ENCODE data around the gene IGFBP6. TPM values are rescaled to one million over a fixed set of nuclear protein-coding genes. Genes with fewer than 3 reads are reported as not detected.

Gene IGFBP6
- total RNA-seq, 1 experiment from 2014 or later: 7.3 TPM

GRCh38 chr12:53058674-53059433 is 38.6 kb upstream of the IGFBP6 start:
- POLR2A ChIA-PET (ENCODE audit: low non-redundant PET): no interaction called here
- BruUV-seq (replicated peaks): no TSS peak
- CTCF ChIA-PET: no interaction called here

GRCh38 chr12:53059434-53060063 is 37.9 kb upstream of the IGFBP6 start:
- intact Hi-C loops (cut with micrococcal nuclease; ENCODE audit: unreplicated experiment): no loop called here
- POLR2A ChIA-PET (ENCODE audit: low non-redundant PET): no interaction called here
- Histone ChIP-seq H3K36me3 (ENCODE audit: insufficient read depth, low read length, poor library complexity, severe bottlenecking) (no peaks in the 10 kb centered on the region), H3K27me3 (replicated peaks; ENCODE audit: insufficient read depth, low read depth, low read length, poor library complexity) (no peaks in the 10 kb centered on the region), H3K4me1 (ENCODE audit: insufficient read depth, low read length, poor library complexity, severe bottlenecking) (peaks cover 5% of the 10 kb centered on the region), H3K9me3 (ENCODE audit: low read depth, low read length, poor library complexity, severe bottlenecking) (no peaks in the 10 kb centered on the region), H3K27ac (ENCODE audit: low read depth, low read length, poor library complexity, severe bottlenecking) (no peak overlapping the region), H3K4me3 (ENCODE audit: low read depth, low read length, poor library complexity, severe bottlenecking) (no peak overlapping the region)
- BruUV-seq (replicated peaks): no TSS peak
- DNase-seq (ENCODE audit: low spot score): no peak
- CTCF ChIA-PET: no interaction called here
- TF ChIP-seq CTCF (conservative IDR thresholded peaks at IDR 0.05; ENCODE audit: low read depth, low read length): no peak

More at GRCh38 chr12:53058674-53059433, 38.6 kb upstream of the IGFBP6 start:
- Histone ChIP-seq H3K4me1 (ENCODE audit: insufficient read depth, low read length, poor library complexity, severe bottlenecking) (peaks cover 8% of the 10 kb centered on the region), H3K9me3 (ENCODE audit: low read depth, low read length, poor library complexity, severe bottlenecking) (no peaks in the 10 kb centered on the region), H3K27ac (ENCODE audit: low read depth, low read length, poor library complexity, severe bottlenecking) (no peak overlapping the region), H3K36me3 (ENCODE audit: insufficient read depth, low read length, poor library complexity, severe bottlenecking) (no peaks in the 10 kb centered on the region), H3K4me3 (ENCODE audit: low read depth, low read length, poor library complexity, severe bottlenecking) (no peak overlapping the region), H3K27me3 (replicated peaks; ENCODE audit: insufficient read depth, low read depth, low read length, poor library complexity) (no peaks in the 10 kb centered on the region)
- intact Hi-C loops (cut with micrococcal nuclease; ENCODE audit: unreplicated experiment): no loop called here
- no peak for DNase-seq (ENCODE audit: low spot score)
- TF ChIP-seq EZH2 (IDR thresholded peaks at IDR 0.05; ENCODE audit: borderline replicate concordance, low read depth, low read length, poor library complexity, severe bottlenecking) (no peak), CTCF (conservative IDR thresholded peaks at IDR 0.05; ENCODE audit: low read depth, low read length) (no peak)

- no peaks in the 10 kb centered on the region for H3K27me3 ChIP-seq (replicated peaks; ENCODE audit: insufficient read depth, low read depth, low read length, poor library complexity)
- H3K4me1 ChIP-seq (ENCODE audit: insufficient read depth, low read length, poor library complexity, severe bottlenecking): no peaks in the 10 kb centered on the region
- ChIA-PET CTCF (no interaction called here), POLR2A (ENCODE audit: low non-redundant PET) (no interaction called here)
- no peak overlapping the region for H3K27ac ChIP-seq (ENCODE audit: low read depth, low read length, poor library complexity, severe bottlenecking)
- no peaks in the 10 kb centered on the region for H3K9me3 ChIP-seq (ENCODE audit: low read depth, low read length, poor library complexity, severe bottlenecking)
- BruUV-seq (replicated peaks): no TSS peak
- intact Hi-C loops (cut with micrococcal nuclease; ENCODE audit: unreplicated experiment): no loop called here
- H3K36me3 ChIP-seq (ENCODE audit: insufficient read depth, low read length, poor library complexity, severe bottlenecking): peaks cover 2% of the 10 kb centered on the region
- H3K4me3 ChIP-seq (ENCODE audit: low read depth, low read length, poor library complexity, severe bottlenecking): no peak overlapping the region
- DNase-seq (ENCODE audit: low spot score): no peak
- TF ChIP-seq CTCF (conservative IDR thresholded peaks at IDR 0.05; ENCODE audit: low read depth, low read length) (no peak), EZH2 (IDR thresholded peaks at IDR 0.05; ENCODE audit: borderline replicate concordance, low read depth, low read length, poor library complexity, severe bottlenecking) (no peak)
These were observed 37.3 kb upstream of the IGFBP6 start for GRCh38 chr12:53060064-53060720.

Measured in A673 (cell line).